IPS DF 4.7 (cell line): ENCODE data around the gene SYT2.
"Not testable (repeated sequence)": the region's sequence is repeated elsewhere in the genome, so short reads cannot be mapped to it uniquely, and the experiment has no call there.

Experiments
- DNase-seq: peaks from one replicate; pipeline ENCODE4 v3.0.0-alpha.2; 2013; ENCODE audit warnings: low spot score; ENCODE audit errors: extremely low read depth

Gene SYT2

DNA sequence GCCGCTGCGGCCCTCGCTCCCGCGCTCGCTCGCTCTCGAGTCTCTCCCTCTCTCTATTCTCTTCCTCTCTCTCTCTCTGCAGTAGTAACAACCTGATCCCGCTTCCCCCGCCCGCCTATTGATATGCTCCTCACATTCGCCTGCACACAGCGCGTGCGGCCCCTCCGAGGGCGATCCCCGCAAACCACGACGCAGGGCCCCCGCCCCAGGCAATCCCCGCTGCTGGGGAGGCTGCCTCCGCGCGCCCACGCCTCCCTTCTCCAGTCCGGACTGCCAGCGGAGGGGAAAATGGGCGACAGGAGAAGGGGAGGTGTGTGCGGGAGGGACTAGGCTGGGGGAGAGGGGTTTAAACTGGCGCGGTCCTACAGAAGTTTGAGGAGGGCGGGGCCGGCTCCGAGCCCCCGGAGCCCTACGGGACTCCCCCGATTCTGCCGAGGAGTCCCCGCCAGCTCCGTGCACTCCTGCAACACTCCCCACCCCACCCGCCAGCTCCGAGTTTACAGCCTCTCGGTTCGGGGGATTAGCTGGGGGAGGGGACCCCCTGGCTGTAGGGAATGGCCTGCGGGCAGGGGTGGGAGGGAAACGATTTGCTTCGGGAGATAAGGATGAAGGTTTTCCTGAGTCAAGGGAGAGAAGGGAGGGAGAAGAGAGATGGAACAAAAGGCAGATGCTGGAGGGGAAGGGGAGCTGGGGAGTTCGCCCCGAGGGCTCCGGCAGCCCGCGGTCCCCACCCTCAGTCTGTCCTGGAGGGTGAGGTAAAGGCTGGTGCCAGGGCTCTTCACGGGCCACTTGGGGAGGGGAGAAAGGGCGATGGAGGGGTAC lies 66.6 kb downstream of the SYT2 start:
- no peak for DNase-seq

DNA sequence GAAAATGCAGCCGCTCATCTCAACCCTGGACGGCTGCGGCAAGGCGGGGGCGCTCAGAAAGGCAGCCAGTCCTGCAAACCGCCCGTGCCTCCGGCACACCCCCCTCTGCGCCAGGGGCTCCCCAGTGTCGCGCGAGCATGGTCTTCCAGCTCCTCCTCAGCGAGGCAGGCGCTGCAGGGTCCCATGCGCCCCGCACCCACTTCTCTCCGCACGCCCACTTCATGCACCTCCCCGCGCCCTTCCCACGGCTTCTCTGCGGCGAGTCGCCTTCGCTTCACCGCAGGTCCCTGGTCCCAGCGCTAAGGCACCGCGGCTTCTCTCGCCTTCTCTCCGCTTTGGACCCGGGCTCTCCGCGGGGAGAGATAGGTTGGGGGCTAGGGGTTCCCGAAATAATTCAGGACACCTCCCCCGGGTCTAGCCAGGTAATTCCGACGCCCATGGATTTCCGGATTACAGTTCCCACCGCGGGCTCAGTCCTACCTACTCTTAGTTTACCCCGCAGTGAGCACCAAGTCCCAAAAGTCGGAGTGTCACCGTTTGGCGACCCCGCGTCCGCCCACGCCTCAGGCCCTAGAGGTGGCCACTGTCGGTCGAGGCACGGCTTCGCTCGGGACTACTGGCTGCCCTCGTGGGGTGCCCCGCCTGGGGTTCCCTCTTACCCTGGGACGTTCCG lies 67.5 kb downstream of the SYT2 start:
- no peak for DNase-seq

DNA sequence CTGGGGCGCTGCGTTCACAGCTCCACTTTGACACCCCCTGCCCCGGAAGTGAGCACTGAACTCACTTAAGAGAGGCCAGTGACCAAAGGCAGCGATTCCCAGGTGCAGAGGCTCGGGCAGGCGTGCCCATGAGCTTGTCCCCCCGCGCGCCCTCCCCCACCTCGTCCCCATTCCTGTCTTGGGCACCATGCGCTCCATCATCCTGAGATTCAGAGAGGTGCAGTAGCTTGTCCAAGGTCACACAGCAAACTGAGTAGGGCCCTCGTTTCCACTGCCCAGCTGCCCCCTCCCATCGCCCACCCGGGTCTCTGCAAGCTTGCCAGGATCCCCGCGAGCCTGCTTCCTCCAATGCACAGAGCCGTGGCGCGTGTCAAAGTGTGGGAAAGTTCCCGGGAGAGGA lies 68.0 kb downstream of the SYT2 start:
- DNase-seq = no peak

DNA sequence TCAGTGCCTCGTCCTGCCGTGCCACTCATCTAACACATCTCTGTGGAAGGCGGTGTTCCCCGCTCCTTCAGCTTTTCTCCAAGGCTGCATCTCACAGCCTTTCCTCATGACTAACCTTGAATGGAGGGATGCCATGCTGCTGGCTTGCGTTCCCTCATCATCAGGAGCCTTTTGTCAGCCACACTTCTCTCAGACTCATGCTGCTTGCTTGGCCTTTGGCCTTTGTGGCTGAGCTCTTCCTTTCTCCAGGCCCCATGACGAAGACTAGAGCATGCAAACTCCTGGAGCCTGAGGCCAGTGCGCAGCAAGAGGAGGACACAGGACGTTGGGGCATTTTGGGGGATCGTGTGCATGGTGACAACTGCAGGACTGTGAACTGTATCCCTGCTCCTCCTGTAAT lies 70.8 kb downstream of the SYT2 start:
- DNase-seq = no peak

DNA sequence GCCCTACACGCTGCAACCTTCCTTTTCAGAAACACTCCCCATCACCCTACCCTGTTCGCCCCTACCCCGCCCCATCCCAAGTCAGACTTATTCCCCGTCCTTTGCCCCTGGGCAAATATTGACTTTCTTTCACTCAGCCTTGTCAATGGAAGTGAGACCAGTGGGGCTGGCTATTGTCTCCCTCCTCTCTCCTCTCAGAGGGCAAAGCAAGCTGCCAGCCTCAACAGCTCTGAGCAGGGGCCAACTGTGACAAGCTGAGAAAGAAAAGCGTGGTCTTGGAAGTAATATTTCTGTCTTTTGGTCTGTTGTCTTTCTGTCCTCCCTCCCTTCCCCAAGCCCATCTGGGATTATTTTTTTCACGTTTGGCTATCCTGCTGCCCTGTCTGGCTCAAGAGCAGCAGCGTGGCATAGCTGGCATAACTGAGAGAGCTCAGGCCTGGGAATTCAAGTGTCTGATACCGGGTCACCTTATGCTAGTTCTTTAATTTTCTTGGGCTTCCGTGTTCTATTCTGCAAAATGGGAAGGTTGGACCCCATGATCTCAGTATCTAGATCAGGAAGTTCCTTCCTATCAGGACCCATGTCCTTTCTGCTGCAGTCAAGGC lies 71.5 kb downstream of the SYT2 start:
- DNase-seq = not testable (repeated sequence)

DNA sequence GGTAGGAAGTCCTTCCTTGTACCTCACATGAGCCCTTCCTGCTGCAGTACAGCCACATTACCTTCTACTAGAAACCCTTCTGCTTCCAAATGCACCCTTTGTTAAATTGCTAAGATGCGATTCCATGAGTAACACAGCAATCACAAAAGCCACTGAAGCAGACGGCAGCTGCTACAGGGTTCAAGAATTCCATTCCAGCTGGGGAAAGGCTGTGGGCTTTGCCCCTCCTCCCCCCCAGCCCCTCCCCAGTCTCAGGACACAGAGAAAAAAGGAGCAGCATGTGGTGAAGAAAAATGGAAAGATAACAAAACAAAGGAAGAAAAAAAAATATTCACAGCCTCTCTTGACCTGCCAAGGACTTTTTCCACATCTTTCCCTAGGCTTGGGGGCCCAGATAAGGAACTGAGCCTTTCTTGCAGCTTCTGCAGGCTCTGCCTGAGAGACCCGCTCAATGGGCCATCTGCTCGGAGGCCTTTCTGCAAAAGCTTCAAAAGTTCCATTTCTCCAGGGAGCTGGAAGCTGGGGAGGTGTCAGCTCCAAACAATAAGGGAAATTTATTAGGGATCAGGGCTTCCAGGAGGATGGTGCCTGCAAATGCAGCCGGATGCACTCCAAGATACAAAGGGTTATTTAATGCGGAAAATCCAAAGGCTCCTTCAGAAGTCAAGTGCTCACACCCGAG lies 72.1 kb downstream of the SYT2 start:
- DNase-seq = no peak

DNA sequence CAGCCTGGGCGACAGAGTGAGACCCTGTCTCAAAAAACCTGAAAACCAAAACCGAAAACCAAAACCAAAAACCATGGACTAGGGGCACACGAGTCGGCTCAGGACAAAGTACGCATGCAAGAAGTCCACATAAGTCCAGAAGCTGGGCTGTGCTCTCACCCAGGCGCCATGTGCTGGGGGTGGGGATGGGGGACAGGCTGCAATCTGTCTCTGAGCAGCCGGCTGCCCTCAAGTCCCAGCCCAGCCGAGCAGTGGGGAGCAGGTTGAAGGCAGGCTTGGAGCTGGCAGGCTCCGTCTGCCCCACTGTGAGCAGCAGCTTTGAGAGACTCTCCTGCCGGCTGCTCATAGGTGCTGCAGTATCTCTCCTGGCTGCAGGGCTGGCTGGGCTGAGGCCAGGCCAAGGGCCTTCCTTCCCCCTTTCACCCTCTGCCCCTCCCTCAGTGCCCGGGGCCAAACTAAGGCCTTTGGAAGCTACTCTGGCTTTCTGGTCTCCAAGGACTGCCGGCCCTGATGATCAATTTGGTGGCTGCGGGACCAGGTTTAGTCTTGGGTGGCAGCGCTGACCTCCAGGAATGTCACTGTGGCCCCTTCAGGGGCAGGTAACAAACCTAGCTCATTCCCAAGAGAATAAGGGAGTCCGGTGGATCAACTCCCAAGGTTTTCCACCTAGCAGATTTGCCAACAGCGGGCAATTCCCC lies 72.8 kb downstream of the SYT2 start:
- DNase-seq = not testable (repeated sequence)

DNA sequence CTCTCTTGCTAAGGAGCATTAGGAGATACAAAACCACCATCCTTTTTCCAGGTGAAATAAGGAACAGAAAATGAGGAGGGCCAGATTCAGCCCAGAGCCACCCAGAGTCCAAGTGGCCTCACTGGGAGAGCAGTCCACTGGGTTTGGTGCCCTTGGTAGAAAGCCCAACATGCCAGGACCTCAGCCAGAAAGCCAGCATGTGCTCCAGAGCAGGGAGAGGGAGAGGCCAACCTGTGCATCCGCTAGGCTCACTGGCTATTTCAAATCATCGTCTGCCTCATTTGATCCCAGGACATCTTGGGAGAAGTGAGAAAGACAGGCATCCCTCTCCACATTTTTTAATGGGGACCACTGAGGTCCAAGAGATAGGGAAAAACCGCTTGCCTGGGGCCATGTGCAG lies 74.1 kb downstream of the SYT2 start:
- not testable (repeated sequence) for DNase-seq

DNA sequence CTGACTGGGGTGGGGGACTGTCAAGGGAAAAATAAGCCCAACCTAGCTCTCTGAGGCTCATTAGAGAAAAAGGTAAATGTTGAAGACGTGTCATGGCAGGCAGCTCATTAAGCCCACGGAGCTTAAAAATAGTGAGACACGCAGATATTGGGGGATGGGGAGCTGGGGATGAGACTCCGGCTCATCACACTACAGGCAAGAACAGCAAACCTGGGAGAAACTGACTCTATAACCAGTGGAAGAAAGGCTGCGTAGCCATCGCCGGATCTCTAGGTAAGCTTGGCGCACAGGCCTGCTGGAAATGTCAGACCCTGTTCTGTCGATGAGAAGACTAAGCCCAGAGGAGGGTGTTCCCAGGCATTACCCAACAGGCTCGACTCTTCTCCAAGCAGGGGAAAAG lies 78.0 kb downstream of the SYT2 start:
- no peak for DNase-seq

DNA sequence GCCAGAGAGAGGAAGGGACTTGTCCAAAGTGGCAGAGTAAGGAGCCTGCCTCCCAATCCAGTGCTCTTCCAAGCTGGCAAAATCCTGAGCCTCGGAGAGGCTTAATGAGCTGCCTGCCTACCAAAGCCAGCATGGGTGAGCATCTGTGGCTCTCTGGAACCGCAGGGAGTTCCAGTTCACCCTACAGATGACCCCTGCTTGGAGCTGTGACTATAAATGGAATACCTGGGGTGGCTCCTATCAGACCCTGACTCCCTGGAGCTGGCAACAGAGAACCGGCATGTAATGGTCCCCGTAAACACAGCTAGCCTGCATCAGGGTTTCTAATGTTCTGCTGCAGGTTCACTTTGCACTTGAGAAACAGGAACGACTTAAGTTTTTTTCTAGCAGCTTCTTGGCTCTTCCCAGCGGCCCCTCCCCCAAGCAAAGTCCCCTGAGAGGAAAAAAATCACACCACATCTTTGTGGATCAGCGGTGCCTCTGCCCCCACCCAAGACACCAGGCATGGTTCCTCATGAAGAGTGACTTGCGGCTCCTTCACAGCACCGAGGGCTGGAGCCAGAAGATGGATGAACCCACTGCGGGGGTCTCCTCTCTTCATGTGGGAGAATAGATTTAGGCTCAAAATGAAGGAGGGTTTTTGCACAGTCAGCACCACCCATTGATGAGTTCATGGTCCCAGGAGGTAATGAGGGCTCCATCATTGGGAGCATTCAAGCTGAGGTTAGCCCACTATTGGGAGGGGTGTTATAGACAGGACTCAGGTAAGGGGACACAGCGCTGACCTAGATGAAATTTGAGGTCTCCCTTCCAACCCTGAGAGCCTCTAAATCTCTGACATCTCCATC lies 79.0 kb downstream of the SYT2 start:
- no peak for DNase-seq

DNA sequence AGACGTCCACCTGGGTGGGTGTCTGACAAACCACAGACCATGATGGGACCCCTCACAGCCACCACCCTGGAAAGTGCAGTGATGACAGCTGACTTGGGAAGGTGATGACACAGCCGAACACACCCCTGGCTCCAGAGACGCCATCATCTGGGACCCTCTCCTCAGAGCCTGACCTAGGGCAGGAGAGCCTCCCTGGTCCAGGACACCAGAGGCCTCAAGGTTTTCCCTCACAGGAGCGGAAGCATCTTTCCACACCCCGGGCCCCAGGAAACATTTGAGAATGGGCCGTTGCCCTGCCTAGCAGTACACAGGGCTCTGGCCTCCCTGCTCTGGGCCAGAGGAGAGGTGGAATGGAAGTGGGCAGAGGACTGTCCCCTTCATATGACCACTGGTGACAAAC lies 79.7 kb downstream of the SYT2 start:
- DNase-seq = no peak

DNA sequence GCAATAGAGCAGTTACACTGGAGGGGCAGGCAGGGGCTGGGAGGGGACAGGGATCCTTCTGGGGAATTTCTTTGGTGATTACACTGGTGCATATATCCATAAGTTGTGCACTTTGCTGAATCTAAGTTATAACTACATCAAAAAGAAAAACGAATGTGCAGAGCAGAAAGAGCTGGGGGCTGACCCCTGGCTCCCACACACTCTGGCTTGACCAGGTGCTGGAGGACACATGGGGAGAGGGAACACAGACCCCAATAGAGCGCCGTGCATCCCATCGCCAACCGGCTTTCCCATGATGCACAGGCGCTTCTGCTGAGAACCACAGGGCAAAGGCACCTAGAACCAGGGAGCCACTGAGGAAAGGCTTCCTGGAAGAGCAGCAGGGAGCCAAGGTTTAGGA lies 80.2 kb downstream of the SYT2 start:
- not testable (repeated sequence) for DNase-seq

DNA sequence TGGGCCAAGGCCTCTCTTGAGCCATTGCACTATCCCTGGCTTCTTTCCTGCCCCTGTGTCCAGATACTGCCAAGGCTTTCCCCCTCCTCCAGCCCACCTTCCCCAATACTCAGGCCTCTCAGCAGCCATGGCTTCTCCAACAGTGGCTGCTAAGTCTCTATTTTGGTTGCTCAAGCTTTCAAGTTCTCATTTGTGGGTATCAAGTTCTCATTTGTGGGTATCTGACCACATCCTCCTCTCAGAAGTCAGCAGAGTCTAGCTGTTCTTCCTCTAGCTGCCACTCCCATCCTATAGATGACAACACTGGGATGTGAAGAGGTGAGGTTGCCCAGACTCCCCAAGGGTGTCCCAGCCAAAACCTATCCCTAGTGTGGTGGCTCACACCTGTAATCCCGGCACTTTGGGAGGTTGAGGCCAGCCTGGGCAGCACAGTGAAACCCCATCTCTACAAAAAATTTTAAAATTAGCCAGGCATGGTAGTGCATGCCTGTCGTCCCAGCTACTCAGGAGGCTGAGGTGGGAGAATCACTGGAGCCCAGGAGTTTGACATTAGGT lies 80.9 kb downstream of the SYT2 start:
- DNase-seq = not testable (repeated sequence)

DNA sequence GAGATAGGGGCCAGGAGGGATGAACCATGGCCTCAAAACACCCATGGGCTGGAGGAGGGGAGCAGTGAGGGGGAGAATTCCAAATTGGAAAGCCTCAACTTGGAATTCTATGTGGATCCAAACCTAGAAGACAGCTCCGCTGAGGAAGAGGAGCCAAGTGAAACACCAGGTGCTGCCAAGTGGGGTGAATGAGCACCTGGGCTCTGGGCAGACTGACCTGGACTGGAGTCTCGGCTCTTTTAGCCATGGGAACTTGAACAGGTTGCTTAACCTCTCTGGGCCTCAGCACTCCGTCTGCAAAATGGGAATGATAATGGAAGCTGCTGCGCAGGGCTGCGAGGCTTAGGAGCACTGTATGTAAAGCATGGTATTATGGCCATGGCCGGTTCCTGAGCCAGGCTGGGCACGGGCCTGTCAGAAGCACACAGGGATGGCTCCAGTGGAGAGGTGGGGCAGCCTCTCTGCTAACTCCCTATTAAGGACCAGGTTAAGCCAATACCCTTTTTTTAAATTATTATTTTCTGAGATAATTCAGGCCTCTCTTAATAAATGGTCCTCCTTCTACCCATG lies 81.5 kb downstream of the SYT2 start:
- no peak for DNase-seq

DNA sequence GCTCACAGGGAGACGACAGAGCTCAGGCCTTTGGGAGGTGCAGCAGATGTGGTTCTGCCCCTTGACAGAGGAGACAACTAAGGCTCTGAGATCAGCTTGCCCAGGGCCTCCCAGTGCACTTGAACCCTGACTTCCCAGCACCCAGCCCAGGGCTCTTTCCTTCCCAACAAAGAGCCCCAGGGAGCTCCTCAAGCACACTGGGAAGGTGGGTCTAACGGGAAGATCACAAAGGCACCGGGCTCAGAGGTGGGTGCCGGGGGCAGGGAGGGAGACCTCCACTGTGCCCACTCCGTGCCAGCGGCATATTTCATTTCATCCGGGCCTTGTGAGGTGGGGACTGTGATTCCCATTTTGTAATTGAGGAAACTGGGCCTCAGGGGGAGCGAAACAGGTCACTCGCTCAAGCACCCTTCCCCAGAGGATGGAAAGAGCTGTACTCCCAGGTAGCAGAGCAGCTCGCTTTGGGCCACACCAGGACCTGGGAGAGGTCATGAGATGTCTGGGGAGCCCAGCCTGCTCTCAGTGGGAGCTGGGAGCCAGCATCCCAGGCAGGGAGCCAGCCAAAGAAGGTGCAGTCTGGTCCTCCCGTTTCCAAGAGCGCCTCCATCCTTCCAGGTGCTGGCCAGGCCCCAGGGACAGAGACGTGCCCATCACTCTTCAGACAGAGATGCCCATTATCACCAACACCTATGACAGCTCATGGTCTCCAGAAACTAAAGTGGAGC lies 82.3 kb downstream of the SYT2 start:
- no peak for DNase-seq

DNA sequence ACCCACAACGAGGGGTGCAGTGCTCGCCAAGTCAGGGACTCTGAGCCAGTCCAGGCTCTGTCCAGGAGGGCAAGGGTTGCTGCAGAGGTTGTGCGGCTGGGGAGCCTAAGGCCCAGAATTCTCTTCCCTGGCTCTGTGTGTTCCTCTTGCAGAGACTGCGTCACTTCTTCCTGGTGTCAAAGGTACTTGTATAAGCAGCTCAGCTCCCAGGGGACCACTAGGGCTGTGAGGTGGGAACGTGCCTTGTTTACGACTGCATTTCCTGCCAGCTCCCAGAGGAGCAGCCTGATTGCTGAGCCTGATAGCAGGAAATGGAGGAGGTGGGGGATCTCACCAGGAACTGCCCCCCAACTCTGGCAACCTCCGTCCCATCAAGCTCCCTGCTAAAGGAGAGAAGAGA lies 83.2 kb downstream of the SYT2 start:
- DNase-seq = not testable (repeated sequence)

DNA sequence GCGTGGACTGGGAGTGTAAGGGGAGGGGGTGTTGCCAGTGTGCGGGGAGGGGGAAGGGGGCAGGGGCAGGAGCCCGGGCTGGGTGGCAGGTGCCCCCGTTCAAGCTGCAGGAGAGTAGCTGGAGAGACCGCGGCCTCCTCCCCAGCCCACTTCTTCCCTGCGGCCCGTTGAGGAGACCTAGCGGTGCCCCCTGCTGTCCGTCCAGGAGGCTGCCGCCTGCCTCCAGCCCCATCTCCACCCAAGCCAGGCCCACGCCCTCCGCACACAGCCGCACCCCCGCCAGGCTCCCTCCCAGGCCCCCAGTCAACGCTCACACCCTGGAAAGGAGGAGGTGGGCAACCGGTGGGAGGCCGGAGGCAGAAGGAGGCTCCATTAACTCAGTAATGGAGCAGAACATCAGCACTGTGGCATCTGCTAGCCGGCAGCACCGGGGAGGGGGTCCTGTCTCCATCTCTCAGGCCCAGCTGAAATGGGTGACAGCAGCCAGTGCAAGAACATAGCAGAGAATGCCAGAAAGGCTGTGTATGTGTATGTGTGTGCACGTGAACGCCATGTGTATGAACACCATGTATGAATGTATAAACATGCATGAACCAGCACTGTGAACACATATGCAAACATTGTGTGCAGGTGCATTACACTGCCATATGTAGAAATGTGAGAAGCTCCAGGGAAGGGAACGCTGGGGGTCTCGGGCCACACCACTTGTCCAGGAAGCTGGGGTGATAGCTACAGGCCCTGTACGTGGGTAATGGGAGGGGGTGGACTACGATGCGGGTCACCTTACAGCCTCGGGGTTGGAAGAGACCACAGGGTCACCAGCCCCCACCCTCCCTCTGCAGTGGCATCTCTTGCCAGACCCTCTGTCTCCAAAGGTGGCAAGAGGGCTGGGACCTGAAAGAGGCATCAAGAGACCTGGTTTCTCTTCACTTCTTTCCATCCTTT lies 84.6 kb downstream of the SYT2 start:
- DNase-seq = no peak

DNA sequence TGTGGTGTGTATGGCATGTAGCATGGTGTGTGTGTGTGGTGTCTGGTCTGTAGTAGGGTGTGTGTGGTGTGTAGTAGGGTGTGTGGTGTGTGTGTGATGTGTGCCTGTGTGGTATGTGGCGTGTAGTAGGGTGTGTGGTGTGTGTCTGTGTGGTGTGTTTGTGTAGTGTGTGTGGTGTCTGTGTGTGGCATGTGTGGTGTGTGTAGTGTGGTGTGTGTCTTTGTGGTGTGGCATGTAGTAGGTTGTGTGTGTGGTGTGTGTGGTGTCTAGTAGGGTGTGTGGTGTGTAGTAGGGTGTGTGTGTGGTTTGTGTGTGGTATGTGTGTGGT lies 85.5 kb downstream of the SYT2 start:
- DNase-seq = no peak
